Sigmoid colon (tissue), 4 donors: ENCODE results near the gene LGR5.

Experiments used
- EP300 ChIP-seq, 4 donors: sonication (generic); formaldehyde crosslinking; IDR thresholded peaks; one replicate each; pipeline ENCODE4 v1.6.1; 2017; ENCODE audit warnings: antibody characterized with exemption in 4 of 4
- POLR2A ChIP-seq, 2 donors: fragments of 450-650 bp; IDR thresholded peaks; one replicate each; pipeline ENCODE4 v1.6.1; 2016; ENCODE audit warnings: antibody characterized with exemption in 2 of 2, mild to moderate bottlenecking in 2 of 2, moderate library complexity in 2 of 2
- POLR2AphosphoS5 ChIP-seq, 4 donors: sonication (generic); formaldehyde crosslinking; IDR thresholded peaks; one replicate each; pipeline ENCODE4 v1.6.1; 2017; ENCODE audit warnings: antibody characterized with exemption in 4 of 4
- TF ChIP-seq, protein P1 (sequence below), 4 experiments: fragments of 450-650 bp in 3 of 4; fragments of 200-600 bp in 1 of 4; IDR thresholded peaks; one replicate each; pipeline ENCODE4 v1.5.1; 2016 to 2019; ENCODE audit warnings: antibody characterized with exemption in 4 of 4, mild to moderate bottlenecking in 3 of 4, moderate library complexity in 2 of 4

GRCh38 chr12:71415336-71416231 is 24.0 kb upstream of the LGR5 start:
- TF ChIP-seq EP300 (IDR thresholded peaks at IDR 0.05): no peak
- TF ChIP-seq POLR2AphosphoS5 (IDR thresholded peaks at IDR 0.05): no peak
- TF ChIP-seq, protein P1, sequence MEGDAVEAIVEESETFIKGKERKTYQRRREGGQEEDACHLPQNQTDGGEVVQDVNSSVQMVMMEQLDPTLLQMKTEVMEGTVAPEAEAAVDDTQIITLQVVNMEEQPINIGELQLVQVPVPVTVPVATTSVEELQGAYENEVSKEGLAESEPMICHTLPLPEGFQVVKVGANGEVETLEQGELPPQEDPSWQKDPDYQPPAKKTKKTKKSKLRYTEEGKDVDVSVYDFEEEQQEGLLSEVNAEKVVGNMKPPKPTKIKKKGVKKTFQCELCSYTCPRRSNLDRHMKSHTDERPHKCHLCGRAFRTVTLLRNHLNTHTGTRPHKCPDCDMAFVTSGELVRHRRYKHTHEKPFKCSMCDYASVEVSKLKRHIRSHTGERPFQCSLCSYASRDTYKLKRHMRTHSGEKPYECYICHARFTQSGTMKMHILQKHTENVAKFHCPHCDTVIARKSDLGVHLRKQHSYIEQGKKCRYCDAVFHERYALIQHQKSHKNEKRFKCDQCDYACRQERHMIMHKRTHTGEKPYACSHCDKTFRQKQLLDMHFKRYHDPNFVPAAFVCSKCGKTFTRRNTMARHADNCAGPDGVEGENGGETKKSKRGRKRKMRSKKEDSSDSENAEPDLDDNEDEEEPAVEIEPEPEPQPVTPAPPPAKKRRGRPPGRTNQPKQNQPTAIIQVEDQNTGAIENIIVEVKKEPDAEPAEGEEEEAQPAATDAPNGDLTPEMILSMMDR (IDR thresholded peaks at IDR 0.05): peak in 3 of 4 experiments; percentile 43 to 72 (median 57)
- TF ChIP-seq POLR2A (IDR thresholded peaks at IDR 0.05): no peak
